Heart left ventricle (tissue), 13 donors: Measurements from ENCODE around the gene TBCD.

Experiments used
- CTCF ChIP-seq, 12 donors: fragments of 200-600 bp; sonication (generic) in 4 of 12; IDR thresholded peaks; one replicate each; pipeline versions ENCODE4 v1.5.0 to v1.8.0; 2018 to 2022; ENCODE audit warnings: antibody characterized with exemption in 12 of 12, mild to moderate bottlenecking in 5 of 12
- POLR2A ChIP-seq, 2 donors: fragments of 450-650 bp; IDR thresholded peaks; one replicate each; pipeline ENCODE4 v1.6.1; 2017; ENCODE audit warnings: antibody characterized with exemption in 2 of 2, mild to moderate bottlenecking in 2 of 2, moderate library complexity in 2 of 2
- donor health status: ischemic (EF 13 %, LVEDD 7.1; RV severe dilation, severe dysfunction).
- donor health status: DM: no; HTN: yes; CAD: no.
- donor health status: DM: no; HTN: no; CAD: no.
- donor health status: ischemic (EF 25% LVEDD 6.9; RV normal size, moderate dysfunction).
- donor health status: ischemic (EF 25% LVEDD 5.7; RV mildly dilated, moderate dysfunction).
- donor health status: ischemic (EF 35%, LVEDD 5.7; RV mildly dilated, moderate dysfunction).
- donor health status: nonischemic (EF 11% LVEDD 7.7; RV severe dilation, severe dysfunction).
- donor health status: DM: yes; HTN: yes; CAD: no.
- donor health status: PGD.
- donor health status: ischemic (EF 29% LVEDD 5.4; RV normal size, mild dysfunction).
- donor health status: nonischemic (EF 23%, LVEDD 6.1; RV moderate dilation, normal function).

DNA sequence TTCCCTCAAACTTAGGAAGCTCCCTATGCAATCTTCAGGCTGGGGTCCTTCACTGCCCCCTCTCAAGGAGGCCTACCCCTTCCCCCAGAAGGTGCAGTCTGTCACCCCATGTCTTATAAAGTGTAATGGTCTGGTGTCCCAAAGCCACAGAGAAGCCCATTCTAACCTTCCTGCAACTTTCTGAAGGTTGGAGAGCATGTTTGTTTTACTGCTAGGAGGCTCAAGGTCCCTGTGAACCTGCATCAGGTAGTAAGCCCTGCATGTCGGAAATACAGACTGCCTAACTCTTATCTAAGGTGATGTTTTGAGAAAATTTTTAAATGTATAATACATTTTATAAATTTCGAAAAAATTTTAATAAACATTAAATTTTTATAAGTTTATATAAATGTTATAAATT, 69.7 kb downstream of the TBCD start:
- TF ChIP-seq CTCF (IDR thresholded peaks at IDR 0.05) (no peak), POLR2A (IDR thresholded peaks at IDR 0.05) (no peak)
